ENCODE data around the gene SLC32A1. TPM values are rescaled to one million over a fixed set of nuclear protein-coding genes. Genes with fewer than 3 reads are reported as not detected.

The SLC32A1 gene
- total RNA-seq, 2 experiments from 2014 or later = not detected

DNA sequence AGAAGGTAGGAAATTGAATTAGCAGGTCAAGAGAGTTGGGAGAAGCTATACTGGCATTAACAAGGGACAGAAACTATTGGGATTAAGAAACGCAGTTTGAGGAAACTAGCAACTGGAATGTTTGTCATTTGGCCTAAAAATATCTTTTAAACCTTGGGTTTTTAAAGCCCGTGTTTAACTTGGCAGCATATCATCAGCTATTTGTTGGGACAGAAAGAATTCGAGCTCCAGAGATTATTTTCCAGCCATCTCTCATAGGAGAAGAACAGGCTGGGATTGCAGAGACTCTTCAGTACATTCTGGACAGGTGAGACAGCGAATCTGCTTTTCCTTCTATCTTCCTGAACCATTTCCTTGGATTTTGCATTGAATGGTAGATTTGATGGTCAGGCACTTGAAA is 41.8 kb downstream of the SLC32A1 start:
- no peak overlapping the region for H3K27ac Mint-ChIP-seq
- POLR2A ChIA-PET = interaction anchor here (1.0 kb wide), 1 partner anchor 39 kb away, joined by 7 read pairs; the partner anchor contains the start of gene PPP1R16B
- H3K36me3 Mint-ChIP-seq (ENCODE audit: low read depth) = peaks cover 51% of the 10 kb centered on the region
- DNase-seq = no peak
- CTCF ChIA-PET = interaction anchor here (0.5 to 2.0 kb wide), 4 partner anchors 14 to 39 kb away, joined by 3 to 6 read pairs (median 4); partner anchors contain the start of gene PPP1R16B
- H3K27me3 Mint-ChIP-seq = no peaks in the 10 kb centered on the region
- no peak overlapping the region for H3K4me3 Mint-ChIP-seq
- H3K9me3 Mint-ChIP-seq = no peaks in the 10 kb centered on the region
- H3K4me1 Mint-ChIP-seq = peaks cover 23% of the 10 kb centered on the region

GRCh38 chr20:38769376-38770295 is 45.4 kb downstream of the SLC32A1 start:
- H3K36me3 Mint-ChIP-seq (ENCODE audit: low read depth) = peaks cover 57% of the 10 kb centered on the region
- ChIA-PET POLR2A (interaction anchor here (1.2 to 2.2 kb wide), 2 partner anchors 10 to 15 kb away, joined by 3 to 8 read pairs; no protein-coding TSS in a partner anchor), CTCF (interaction anchor here (1.5 kb wide), 1 partner anchor 123 kb away, joined by 3 read pairs; no protein-coding TSS in a partner anchor)
- H3K27ac Mint-ChIP-seq = no peak overlapping the region
- no peaks in the 10 kb centered on the region for H3K27me3 Mint-ChIP-seq
- H3K9me3 Mint-ChIP-seq = peaks cover 3% of the 10 kb centered on the region
- H3K4me3 Mint-ChIP-seq = no peak overlapping the region
- H3K4me1 Mint-ChIP-seq = peaks cover 7% of the 10 kb centered on the region
- DNase-seq = no peak

GRCh38 chr20:38770546-38770945 is 46.3 kb downstream of the SLC32A1 start:
- POLR2A ChIA-PET = no interaction called here
- peaks cover 2% of the 10 kb centered on the region for H3K4me1 Mint-ChIP-seq
- CTCF ChIA-PET = no interaction called here

DNA sequence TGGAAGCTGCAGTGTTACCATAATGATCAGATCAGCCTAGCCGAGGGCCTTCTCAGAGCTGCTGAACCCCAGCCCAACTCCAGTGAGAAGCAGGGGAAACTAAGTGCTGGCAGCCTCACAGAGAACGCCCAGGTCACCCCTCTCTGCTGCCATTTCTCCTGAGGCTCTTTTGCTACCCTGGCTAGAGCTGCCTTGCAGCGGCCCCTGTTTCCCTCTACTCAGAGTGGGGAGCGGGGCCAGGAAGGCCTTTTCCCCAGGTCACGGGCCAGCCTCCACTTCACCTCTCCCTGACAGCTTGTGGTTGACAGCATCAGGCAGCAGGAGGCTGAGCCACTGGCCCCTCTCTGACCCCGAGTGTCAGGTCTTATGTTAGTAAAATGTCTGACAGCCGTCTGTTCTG is 46.7 kb downstream of the SLC32A1 start:
- no peaks in the 10 kb centered on the region for H3K27me3 Mint-ChIP-seq
- H3K27ac Mint-ChIP-seq = no peak overlapping the region
- ChIA-PET CTCF (no interaction called here), POLR2A (no interaction called here)
- H3K9me3 Mint-ChIP-seq = peaks cover 3% of the 10 kb centered on the region
- no peak overlapping the region for H3K4me3 Mint-ChIP-seq
- peaks cover 6% of the 10 kb centered on the region for H3K4me1 Mint-ChIP-seq
- H3K36me3 Mint-ChIP-seq (ENCODE audit: low read depth) = peaks cover 57% of the 10 kb centered on the region
- DNase-seq = no peak

More at GRCh38 chr20:38770546-38770945, 46.3 kb downstream of the SLC32A1 start:
- Mint-ChIP-seq H3K4me3 (no peak overlapping the region), H3K27me3 (no peaks in the 10 kb centered on the region), H3K36me3 (ENCODE audit: low read depth) (peaks cover 57% of the 10 kb centered on the region), H3K27ac (no peak overlapping the region), H3K9me3 (peaks cover 3% of the 10 kb centered on the region)
- no peak for DNase-seq

- Mint-ChIP-seq H3K36me3 (ENCODE audit: low read depth) (peaks cover 58% of the 10 kb centered on the region), H3K4me1 (peaks cover 12% of the 10 kb centered on the region), H3K9me3 (peaks cover 3% of the 10 kb centered on the region), H3K4me3 (no peak overlapping the region), H3K27me3 (no peaks in the 10 kb centered on the region), H3K27ac (no peak overlapping the region)
- no peak for DNase-seq
- CTCF ChIA-PET = no interaction called here
- POLR2A ChIA-PET = no interaction called here
Observed at GRCh38 chr20:38771621-38772020, 47.3 kb downstream of the SLC32A1 start.

GRCh38 chr20:38774167-38774566 is 49.9 kb downstream of the SLC32A1 start:
- ChIA-PET POLR2A (no interaction called here), CTCF (no interaction called here)
- Mint-ChIP-seq H3K27me3 (no peaks in the 10 kb centered on the region), H3K9me3 (peaks cover 3% of the 10 kb centered on the region), H3K4me3 (no peak overlapping the region), H3K4me1 (peaks cover 20% of the 10 kb centered on the region), H3K36me3 (ENCODE audit: low read depth) (peaks cover 45% of the 10 kb centered on the region), H3K27ac (no peak overlapping the region)
- DNase-seq = no peak

DNA sequence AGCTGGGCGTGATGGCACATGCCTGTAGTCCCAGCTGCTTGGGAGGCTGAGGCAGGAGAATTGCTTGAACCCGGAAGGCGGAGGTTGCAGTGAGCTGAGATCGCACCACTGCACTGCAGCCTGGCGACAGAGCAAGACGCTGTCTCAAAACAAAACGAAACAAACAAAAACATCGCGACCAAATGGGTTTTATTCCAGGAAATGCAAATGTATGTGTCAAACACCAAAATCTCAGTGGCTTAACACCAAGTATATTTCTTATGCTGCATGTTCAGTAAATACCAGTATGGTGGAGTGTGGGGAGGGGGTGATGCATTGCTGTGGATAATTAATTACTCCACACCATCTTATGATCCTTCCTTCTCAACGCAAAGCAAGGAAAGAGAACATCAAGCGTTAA is 52.1 kb downstream of the SLC32A1 start:
- Mint-ChIP-seq H3K27me3 (no peaks in the 10 kb centered on the region), H3K4me3 (no peak overlapping the region), H3K36me3 (ENCODE audit: low read depth) (peaks cover 37% of the 10 kb centered on the region), H3K9me3 (peaks cover 3% of the 10 kb centered on the region), H3K27ac (peak overlapping the region; percentile 31), H3K4me1 (peaks cover 28% of the 10 kb centered on the region)
- no peak for DNase-seq
- ChIA-PET CTCF (interaction anchor here (0.7 to 1.6 kb wide), 2 partner anchors 25 to 511 kb away, joined by 3 to 5 read pairs; no protein-coding TSS in a partner anchor), POLR2A (no interaction called here)

Other genes starting within 250 kb of the SLC32A1 start
- not detected for gene ADIG, start 143.3 kb upstream of the SLC32A1 start, total RNA-seq
- gene ARHGAP40, start 122.7 kb upstream of the SLC32A1 start, total RNA-seq = not detected
- gene ACTR5, start 24.0 kb downstream of the SLC32A1 start, total RNA-seq = 1 to 10 TPM; 9.4 to 9.9 TPM
- 100 to 1,000 TPM; 113 to 119 TPM for gene PPP1R16B, start 81.2 kb downstream of the SLC32A1 start, total RNA-seq
- 10 to 100 TPM; 18.9 to 19.9 TPM for gene FAM83D, start 201.9 kb downstream of the SLC32A1 start, total RNA-seq
- 1 to 10 TPM; 7.1 to 7.2 TPM for gene DHX35, start 237.9 kb downstream of the SLC32A1 start, total RNA-seq

All from activated CD4-positive, alpha-beta memory T cell treated with anti-CD3 and anti-CD28 coated beads, Interleukin-2, amount 10 ng/mL, durations not matched to agents 7 days and 5 days (primary cell).